Panc1 (cell line): ENCODE measurements around the gene WSCD2. TPM values are rescaled to one million over a fixed set of nuclear protein-coding genes. Genes with fewer than 3 reads are reported as not detected.

Experiments
- ATAC-seq: fragments of 200-7000 bp; cut with Tn5 transposase; 2 replicates; pipeline ENCODE4 v1.9.1; 2020; ENCODE audit warnings: mild to moderate bottlenecking, moderate library complexity
- BruUV-seq: library from RNA; stranded (reverse); fragments of 400-500 nt; replicated peaks from 2 replicates; lab custom pipeline; 2021; lab: Mats Ljungman, UMichigan
- CTCF ChIA-PET: fragments of 300-600 bp; sonication (Branson Sonifier 250); formaldehyde crosslinking; loops from one replicate; lab custom pipeline; 2022; ENCODE audit warnings: antibody characterized with exemption; lab: Charles Lee
- POLR2A ChIA-PET: fragments of 300-600 bp; sonication (Branson Sonifier 250); formaldehyde crosslinking; loops from one replicate; lab custom pipeline; 2022; ENCODE audit warnings: antibody characterized with exemption; lab: Charles Lee
- DNase-seq: peaks from one replicate; pipeline ENCODE4 v3.0.0-alpha.2; 2010; ENCODE audit warnings: low read depth, low spot score
- H3K27ac ChIP-seq: 2 replicates; pipeline ENCODE4 v1.5.1; 2011; ENCODE audit warnings: mild to moderate bottlenecking, low read length, inconsistent platforms
- H3K27me3 ChIP-seq: fragments of 200-500 bp; sonication (Bioruptor generic); 2 replicates; pipeline ENCODE4 v1.6.0; 2014; ENCODE audit warnings: low read length, inconsistent platforms; ENCODE audit not compliant: control insufficient read depth, insufficient read depth
- H3K36me3 ChIP-seq: fragments of 200-500 bp; sonication (Bioruptor generic); 2 replicates; pipeline ENCODE4 v1.5.1; 2014; ENCODE audit warnings: inconsistent platforms, mild to moderate bottlenecking, low read length, moderate library complexity; ENCODE audit not compliant: control insufficient read depth, insufficient read depth
- H3K4me1 ChIP-seq: 2 replicates; pipeline ENCODE4 v1.5.1; 2011; ENCODE audit warnings: inconsistent platforms, mild to moderate bottlenecking, low read length, moderate library complexity; ENCODE audit not compliant: control insufficient read depth, insufficient read depth
- H3K4me3 ChIP-seq, 2 experiments: 2 replicates each; pipeline ENCODE4 v1.5.1; 2011 to 2012; ENCODE audit warnings: low read depth in 2 of 2, low read length in 2 of 2, mild to moderate bottlenecking in 2 of 2, inconsistent platforms in 1 of 2, moderate library complexity in 1 of 2
- H3K9me3 ChIP-seq: fragments of 200-500 bp; sonication (Bioruptor generic); 2 replicates; pipeline ENCODE4 v1.5.1; 2014; ENCODE audit warnings: low read depth, mild to moderate bottlenecking, inconsistent platforms, low read length, moderate library complexity; ENCODE audit not compliant: control insufficient read depth, insufficient read depth
- POLR2AphosphoS5 ChIP-seq: IDR thresholded peaks from 2 replicates; pipeline ENCODE4 v1.6.1; 2012; ENCODE audit warnings: mild to moderate bottlenecking, low read depth, low read length, moderate library complexity
- REST ChIP-seq, 2 experiments: IDR thresholded peaks; 2 replicates each; pipeline ENCODE4 v1.6.1; 2011 to 2012; ENCODE audit warnings: low read depth in 2 of 2, control low read depth in 1 of 2, low read length in 1 of 2, mild to moderate bottlenecking in 1 of 2, moderate library complexity in 1 of 2; ENCODE audit not compliant: insufficient read depth in 1 of 2
- SIN3A ChIP-seq: IDR thresholded peaks from 2 replicates; pipeline ENCODE4 v1.6.1; 2012; ENCODE audit warnings: low read depth, mild to moderate bottlenecking, low read length, moderate library complexity, borderline replicate concordance; ENCODE audit not compliant: insufficient read depth
- TCF7L2 ChIP-seq: IDR thresholded peaks from 2 replicates; pipeline ENCODE4 v1.6.1; 2011; ENCODE audit warnings: mild to moderate bottlenecking, low read depth, low read length, inconsistent platforms
- in situ Hi-C: cut with HindIII; loops from 2 replicates; pipeline ENCODE4 v1.10.0; 2016; ENCODE audit warnings: low sequenced_read_pairs, low pct_unique_long_range_greater_than_20kb
- intact Hi-C: fragments of 100-400 bp; cut with micrococcal nuclease; formaldehyde crosslinking; loops from one replicate; pipeline ENCODE4 v1.10.0; 2022; ENCODE audit not compliant: unreplicated experiment
- total RNA-seq: library from RNA; stranded (reverse); gene quantifications from one replicate; pipeline ENCODE4 v1.2.1, GENCODE V29; 2021; ENCODE audit not compliant: unreplicated experiment
- TF ChIP-seq, protein P1 (sequence below): fragments of 450-650 bp; IDR thresholded peaks from 2 replicates; pipeline ENCODE4 v1.5.1; 2017; ENCODE audit warnings: mild to moderate bottlenecking

The WSCD2 gene
- total RNA-seq, 1 experiment from 2014 or later = 0.64 TPM

- Histone ChIP-seq H3K27me3 (no peaks in the 10 kb centered on the region; the same call in 1 of the 2 replicates), H3K27ac (no peak overlapping the region), H3K4me1 (no peaks in the 10 kb centered on the region), H3K36me3 (no peaks in the 10 kb centered on the region), H3K9me3 (no peaks in the 10 kb centered on the region), H3K4me3 (no peak overlapping the region)
- TF ChIP-seq POLR2AphosphoS5 = no peak
- TF ChIP-seq, protein P1, sequence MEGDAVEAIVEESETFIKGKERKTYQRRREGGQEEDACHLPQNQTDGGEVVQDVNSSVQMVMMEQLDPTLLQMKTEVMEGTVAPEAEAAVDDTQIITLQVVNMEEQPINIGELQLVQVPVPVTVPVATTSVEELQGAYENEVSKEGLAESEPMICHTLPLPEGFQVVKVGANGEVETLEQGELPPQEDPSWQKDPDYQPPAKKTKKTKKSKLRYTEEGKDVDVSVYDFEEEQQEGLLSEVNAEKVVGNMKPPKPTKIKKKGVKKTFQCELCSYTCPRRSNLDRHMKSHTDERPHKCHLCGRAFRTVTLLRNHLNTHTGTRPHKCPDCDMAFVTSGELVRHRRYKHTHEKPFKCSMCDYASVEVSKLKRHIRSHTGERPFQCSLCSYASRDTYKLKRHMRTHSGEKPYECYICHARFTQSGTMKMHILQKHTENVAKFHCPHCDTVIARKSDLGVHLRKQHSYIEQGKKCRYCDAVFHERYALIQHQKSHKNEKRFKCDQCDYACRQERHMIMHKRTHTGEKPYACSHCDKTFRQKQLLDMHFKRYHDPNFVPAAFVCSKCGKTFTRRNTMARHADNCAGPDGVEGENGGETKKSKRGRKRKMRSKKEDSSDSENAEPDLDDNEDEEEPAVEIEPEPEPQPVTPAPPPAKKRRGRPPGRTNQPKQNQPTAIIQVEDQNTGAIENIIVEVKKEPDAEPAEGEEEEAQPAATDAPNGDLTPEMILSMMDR = no peak
- no peak for ATAC-seq
- DNase-seq = no peak
- intact Hi-C loops = no loop called here
- no TSS peak for BruUV-seq
- POLR2A ChIA-PET = no interaction called here
- CTCF ChIA-PET = no interaction called here
- in situ Hi-C loops = no loop called here
These were observed 18.2 kb downstream of the WSCD2 start for GRCh38 chr12:108147279-108147678.

GRCh38 chr12:108148521-108149074 is 19.5 kb downstream of the WSCD2 start:
- no peak for TF ChIP-seq REST (IDR thresholded peaks at IDR 0.05; ENCODE audit: insufficient read depth in 1 of 2, low read depth in 2 of 2, low read length in 1 of 2)
- TF ChIP-seq SIN3A = no peak
- POLR2A ChIA-PET = no interaction called here
- Histone ChIP-seq H3K9me3 (no peaks in the 10 kb centered on the region), H3K4me3 (no peak overlapping the region), H3K27ac (no peak overlapping the region), H3K36me3 (no peaks in the 10 kb centered on the region), H3K27me3 (no peaks in the 10 kb centered on the region; the same call in none of the 2 replicates), H3K4me1 (no peaks in the 10 kb centered on the region)
- intact Hi-C loops = no loop called here
- ATAC-seq (no peak), DNase-seq (no peak)
- no TSS peak for BruUV-seq
- in situ Hi-C loops = no loop called here
- CTCF ChIA-PET = no interaction called here

DNA sequence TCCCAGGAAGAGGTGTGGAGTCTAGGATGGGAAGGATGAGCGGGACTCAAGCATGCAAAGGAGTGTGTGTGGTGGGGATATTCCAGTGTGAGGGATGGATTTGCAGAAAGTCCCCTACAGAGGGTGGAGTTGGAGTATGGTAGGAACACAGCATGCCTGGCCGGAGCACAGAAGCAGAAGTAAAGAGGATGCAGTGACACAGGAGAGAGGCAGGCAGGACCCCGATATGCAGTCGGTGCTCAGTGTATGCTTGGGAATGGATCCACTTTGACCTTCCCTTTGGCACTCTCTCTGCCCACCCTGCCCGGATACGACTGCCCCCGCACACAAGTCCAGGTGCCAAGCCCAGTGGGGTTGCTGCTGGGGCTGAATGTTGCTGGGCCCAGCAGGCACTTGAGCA is 21.3 kb downstream of the WSCD2 start:
- in situ Hi-C loops (no loop called here), intact Hi-C loops (no loop called here)
- no peak overlapping the region for H3K27ac ChIP-seq
- ATAC-seq (no peak), DNase-seq (no peak)
- POLR2A ChIA-PET = no interaction called here
- CTCF ChIA-PET = no interaction called here
- no peaks in the 10 kb centered on the region; the same call in none of the 2 replicates for H3K27me3 ChIP-seq
- no peaks in the 10 kb centered on the region for H3K36me3 ChIP-seq
- BruUV-seq = no TSS peak
- H3K4me1 ChIP-seq = no peaks in the 10 kb centered on the region
- no peak for TF ChIP-seq TCF7L2
- no peak for TF ChIP-seq POLR2AphosphoS5
- no peak for TF ChIP-seq REST (IDR thresholded peaks at IDR 0.05; ENCODE audit: insufficient read depth in 1 of 2, low read depth in 2 of 2, low read length in 1 of 2)
- TF ChIP-seq, protein P1 = no peak
- TF ChIP-seq SIN3A = no peak
- H3K4me3 ChIP-seq = no peak overlapping the region
- no peaks in the 10 kb centered on the region for H3K9me3 ChIP-seq
